Coronary artery (tissue), 2 donors: ENCODE data around the gene ACR.

Experiments used
- DNase-seq: peaks from one replicate; pipeline ENCODE4 v3.0.0-alpha.2; 2017; ENCODE audit warnings: low spot score
- H3K27ac ChIP-seq, 2 donors: fragments of 200-600 bp; sonication (generic); one replicate each; pipeline ENCODE4 v1.5.1; 2016 to 2019
- H3K4me3 ChIP-seq: fragments of 200-600 bp; sonication (generic); 2 replicates; pipeline ENCODE4 v1.5.1; 2016; ENCODE audit warnings: mild to moderate bottlenecking, moderate library complexity
- TF ChIP-seq, protein P1 (sequence below): fragments of 200-600 bp; sonication (generic); IDR thresholded peaks from one replicate; pipeline ENCODE4 v1.5.1; 2019; ENCODE audit warnings: antibody characterized with exemption

ACR gene

DNA sequence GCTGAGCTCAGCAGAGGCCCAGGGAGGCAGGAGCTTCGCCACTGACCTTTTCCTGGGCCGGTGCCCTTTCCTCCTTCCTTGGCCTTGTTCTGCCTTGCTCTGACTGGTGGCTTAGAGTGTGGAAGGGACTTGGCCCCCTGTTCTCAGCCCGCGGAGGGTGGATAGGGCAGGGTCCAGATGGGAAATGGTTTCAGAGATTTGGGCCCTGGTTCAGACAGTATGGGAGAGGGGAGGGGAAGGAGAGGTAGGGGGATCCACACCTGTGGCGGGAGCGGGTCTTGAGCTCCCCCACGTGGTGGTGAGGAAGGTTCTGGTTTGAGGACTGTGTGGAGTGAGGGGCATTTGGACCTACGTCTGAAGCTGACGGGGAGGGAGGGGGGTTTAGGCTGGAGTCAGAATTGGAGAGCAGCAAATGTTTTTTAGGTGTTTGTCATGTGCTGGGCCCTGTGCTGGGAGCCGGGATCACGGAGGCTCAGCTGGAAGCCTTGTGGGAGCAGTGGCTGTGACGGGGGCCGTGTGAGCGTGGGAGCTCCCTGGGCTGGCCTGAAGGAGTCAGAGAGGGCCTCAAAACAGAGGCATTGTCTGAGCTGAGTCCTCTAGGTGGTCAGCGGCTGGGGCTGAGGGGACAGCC lies 38.1 kb upstream of the ACR start:
- no peak for DNase-seq
- H3K4me3 ChIP-seq, result no peak overlapping the region
- no peak overlapping the region for H3K27ac ChIP-seq
- TF ChIP-seq, protein P1, sequence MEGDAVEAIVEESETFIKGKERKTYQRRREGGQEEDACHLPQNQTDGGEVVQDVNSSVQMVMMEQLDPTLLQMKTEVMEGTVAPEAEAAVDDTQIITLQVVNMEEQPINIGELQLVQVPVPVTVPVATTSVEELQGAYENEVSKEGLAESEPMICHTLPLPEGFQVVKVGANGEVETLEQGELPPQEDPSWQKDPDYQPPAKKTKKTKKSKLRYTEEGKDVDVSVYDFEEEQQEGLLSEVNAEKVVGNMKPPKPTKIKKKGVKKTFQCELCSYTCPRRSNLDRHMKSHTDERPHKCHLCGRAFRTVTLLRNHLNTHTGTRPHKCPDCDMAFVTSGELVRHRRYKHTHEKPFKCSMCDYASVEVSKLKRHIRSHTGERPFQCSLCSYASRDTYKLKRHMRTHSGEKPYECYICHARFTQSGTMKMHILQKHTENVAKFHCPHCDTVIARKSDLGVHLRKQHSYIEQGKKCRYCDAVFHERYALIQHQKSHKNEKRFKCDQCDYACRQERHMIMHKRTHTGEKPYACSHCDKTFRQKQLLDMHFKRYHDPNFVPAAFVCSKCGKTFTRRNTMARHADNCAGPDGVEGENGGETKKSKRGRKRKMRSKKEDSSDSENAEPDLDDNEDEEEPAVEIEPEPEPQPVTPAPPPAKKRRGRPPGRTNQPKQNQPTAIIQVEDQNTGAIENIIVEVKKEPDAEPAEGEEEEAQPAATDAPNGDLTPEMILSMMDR, result no peak

DNA sequence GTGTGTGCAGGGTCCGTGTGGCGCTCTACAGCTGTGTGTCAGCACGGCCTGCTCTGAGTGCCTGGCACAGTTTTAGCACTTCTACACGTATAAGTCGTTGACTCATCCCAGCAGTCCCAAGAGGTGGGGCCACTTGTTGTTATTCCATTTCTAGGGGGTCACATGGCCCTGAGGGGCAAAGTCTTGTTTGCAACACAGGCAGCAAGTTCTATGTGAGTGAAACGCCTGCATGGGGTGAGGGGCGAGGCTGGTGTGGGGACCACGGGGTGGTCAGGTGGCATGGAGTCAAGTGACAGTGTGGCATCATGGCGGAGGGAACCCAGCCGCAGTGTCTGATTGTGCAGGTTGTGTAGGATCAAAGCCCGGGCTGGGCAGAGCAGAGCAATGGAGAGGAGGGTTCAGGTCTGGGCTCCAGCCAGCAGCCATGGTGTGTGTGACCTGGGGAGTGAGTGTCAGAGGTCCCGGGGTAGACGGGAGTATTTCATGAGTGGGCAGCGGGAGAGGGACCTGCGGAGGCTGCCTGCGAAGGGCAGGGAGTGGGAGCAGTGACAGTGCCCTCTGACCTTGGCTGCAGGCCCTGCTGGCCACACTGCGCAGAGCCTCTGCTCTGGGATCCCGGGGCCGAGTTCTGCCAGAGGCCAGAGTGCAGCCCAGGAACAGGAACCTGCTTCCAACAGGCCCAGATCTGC lies 37.5 kb upstream of the ACR start:
- no peak overlapping the region for H3K27ac ChIP-seq
- no peak overlapping the region for H3K4me3 ChIP-seq
- no peak for DNase-seq
- TF ChIP-seq, protein P1, result no peak

- TF ChIP-seq, protein P1, result no peak
- H3K4me3 ChIP-seq, result no peak overlapping the region
- DNase-seq, result no peak
- no peak overlapping the region for H3K27ac ChIP-seq
Measured at GRCh38 chr22:50701076-50701419, 37.0 kb upstream of the ACR start.

GRCh38 chr22:50701428-50702154 lies 36.4 kb upstream of the ACR start:
- Histone ChIP-seq H3K4me3 (no peak overlapping the region), H3K27ac (no peak overlapping the region)
- TF ChIP-seq, protein P1, result no peak
- no peak for DNase-seq

- Histone ChIP-seq H3K27ac (no peak overlapping the region), H3K4me3 (no peak overlapping the region)
- no peak for DNase-seq
- TF ChIP-seq, protein P1, result no peak
Measured at GRCh38 chr22:50702261-50702671, 35.7 kb upstream of the ACR start.

GRCh38 chr22:50702821-50703725 lies 34.9 kb upstream of the ACR start:
- Histone ChIP-seq H3K27ac (no peak overlapping the region), H3K4me3 (no peak overlapping the region)
- TF ChIP-seq, protein P1, result no peak
- DNase-seq, result no peak
